ENCODE measurements around the gene FAM13C. TPM values are rescaled to one million over a fixed set of nuclear protein-coding genes. Genes with fewer than 3 reads are reported as not detected.

The FAM13C gene
- total RNA-seq, 1 experiment from 2014 or later: not detected

DNA sequence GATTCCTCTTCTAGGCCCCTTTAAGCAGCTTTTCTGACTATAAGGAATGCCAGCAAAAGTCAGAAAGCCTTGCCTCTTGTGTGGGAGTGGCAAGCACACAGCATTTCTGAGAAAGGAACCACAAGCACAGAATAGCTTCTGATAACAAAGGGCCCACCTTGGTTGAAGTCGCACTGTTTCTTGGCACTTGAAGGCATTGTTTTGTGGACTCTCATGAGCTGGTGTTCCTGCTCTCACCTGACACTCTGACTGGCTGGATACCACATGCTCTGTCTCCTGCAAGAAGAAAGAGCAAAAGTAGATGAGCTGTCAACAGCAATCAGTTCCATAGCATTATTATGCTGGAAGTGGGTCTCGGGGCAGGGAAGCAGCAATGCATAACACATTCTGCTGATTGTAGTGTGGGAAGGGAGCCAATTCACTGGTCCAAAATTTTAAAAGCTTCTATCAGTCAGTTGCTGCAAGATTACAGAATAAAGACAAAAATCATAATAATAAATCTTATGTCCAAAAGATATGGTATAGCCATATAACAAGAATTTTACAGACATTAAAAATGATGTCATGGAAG is 38.4 kb downstream of the FAM13C start:
- in situ Hi-C loops (cut with HindIII; ENCODE audit: low sequenced_read_pairs): no loop called here

GRCh38 chr10:59323036-59323459 is 39.3 kb downstream of the FAM13C start:
- in situ Hi-C loops (cut with HindIII; ENCODE audit: low sequenced_read_pairs): no loop called here
- DNase-seq (ENCODE audit: low spot score): no peak

More for the DNA sequence above, 38.4 kb downstream of the FAM13C start:
- no peak for DNase-seq (ENCODE audit: low spot score)

DNA sequence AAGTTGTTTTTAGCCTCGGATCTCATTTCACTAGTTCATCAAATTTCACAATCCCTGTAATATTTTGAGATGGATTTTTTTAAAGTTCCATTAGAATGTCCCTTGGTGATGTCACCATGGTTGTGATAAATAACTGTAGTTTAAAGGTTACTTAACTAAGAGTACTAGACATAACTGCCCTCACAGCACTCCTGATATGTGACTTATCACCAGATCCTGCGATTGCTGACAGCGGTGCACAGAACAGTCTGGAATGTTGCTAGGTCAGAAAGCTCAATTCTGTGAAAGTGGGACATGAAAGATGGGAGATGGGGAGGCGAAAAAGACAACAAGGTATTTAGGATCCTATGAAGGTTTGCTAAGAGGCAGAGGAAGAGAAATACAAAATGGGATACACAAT is 40.2 kb downstream of the FAM13C start:
- no peak for DNase-seq (ENCODE audit: low spot score)

GRCh38 chr10:59320355-59320754 is 42.0 kb downstream of the FAM13C start:
- no peak for DNase-seq (ENCODE audit: low spot score)
- in situ Hi-C loops (cut with HindIII; ENCODE audit: low sequenced_read_pairs): no loop called here

More for the DNA sequence above, 40.2 kb downstream of the FAM13C start:
- in situ Hi-C loops (cut with HindIII; ENCODE audit: low sequenced_read_pairs): no loop called here

DNA sequence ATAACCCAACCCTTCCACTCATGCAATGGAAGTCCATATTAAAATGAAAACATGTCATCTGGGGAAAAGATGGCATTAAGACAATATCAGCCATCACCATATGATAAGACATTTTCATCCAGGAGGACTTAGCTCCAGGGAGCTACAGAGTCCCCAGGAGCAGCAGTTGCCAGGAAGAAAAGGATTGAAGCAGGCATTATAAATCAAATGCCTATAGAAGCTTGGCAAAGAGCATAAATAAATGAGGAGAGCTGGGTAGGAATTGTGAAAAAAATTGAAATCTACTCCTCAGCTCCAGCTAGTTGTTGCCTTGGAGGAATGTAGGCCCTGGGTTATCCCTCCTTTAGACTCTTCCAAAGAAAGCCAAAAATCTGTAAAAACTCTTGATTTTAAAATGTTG is 42.5 kb downstream of the FAM13C start:
- in situ Hi-C loops (cut with HindIII; ENCODE audit: low sequenced_read_pairs): no loop called here
- no peak for DNase-seq (ENCODE audit: low spot score)

GRCh38 chr10:59317066-59317465 is 45.3 kb downstream of the FAM13C start:
- in situ Hi-C loops (cut with HindIII; ENCODE audit: low sequenced_read_pairs): no loop called here
- DNase-seq (ENCODE audit: low spot score): no peak

DNA sequence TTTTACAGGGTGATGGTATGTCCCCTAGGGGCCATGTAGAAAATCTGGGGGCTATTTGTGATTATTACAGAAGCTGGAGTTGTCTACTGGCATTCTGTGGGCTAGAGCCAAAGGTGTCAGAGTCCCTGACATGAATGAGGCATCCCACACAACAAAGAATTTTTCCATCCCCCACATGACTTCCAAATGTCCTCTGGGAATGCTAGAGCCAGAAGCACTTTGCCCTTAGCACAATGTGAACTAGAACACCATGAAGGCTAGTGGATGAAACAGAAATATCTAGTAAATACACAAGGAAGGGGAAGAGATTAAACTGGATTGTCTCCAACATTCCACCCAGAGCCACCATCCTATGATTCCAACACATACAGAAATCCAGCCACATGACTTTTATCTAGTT is 46.9 kb downstream of the FAM13C start:
- DNase-seq (ENCODE audit: low spot score): no peak
- in situ Hi-C loops (cut with HindIII; ENCODE audit: low sequenced_read_pairs): no loop called here

GRCh38 chr10:59314268-59314667 is 48.1 kb downstream of the FAM13C start:
- in situ Hi-C loops (cut with HindIII; ENCODE audit: low sequenced_read_pairs): no loop called here

DNA sequence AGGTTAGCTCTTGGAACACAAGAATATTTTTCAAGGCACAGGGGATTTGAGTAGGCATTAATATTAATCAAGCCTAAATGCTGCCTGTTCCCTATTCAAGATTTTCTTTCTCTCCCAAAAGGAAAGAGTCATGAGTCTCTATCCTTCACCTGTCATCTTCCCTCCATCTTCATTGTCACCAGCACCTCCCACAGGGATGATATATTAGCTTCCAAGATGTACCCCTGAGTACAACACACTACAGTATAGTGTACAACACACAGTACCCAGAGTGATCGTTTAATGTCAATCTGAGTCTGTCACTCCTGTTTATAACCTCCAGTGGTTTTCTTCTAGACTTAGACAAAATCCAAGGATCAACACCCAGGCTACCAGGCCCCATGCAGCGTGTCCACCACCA is 50.1 kb downstream of the FAM13C start:
- in situ Hi-C loops (cut with HindIII; ENCODE audit: low sequenced_read_pairs): no loop called here
- no peak for DNase-seq (ENCODE audit: low spot score)

More at GRCh38 chr10:59314268-59314667, 48.1 kb downstream of the FAM13C start:
- no peak for DNase-seq (ENCODE audit: low spot score)

- in situ Hi-C loops (cut with HindIII; ENCODE audit: low sequenced_read_pairs): no loop called here
- no peak for DNase-seq (ENCODE audit: low spot score)
These were observed 51.3 kb downstream of the FAM13C start for GRCh38 chr10:59311025-59311424.

GRCh38 chr10:59310324-59310914 is 51.9 kb downstream of the FAM13C start:
- in situ Hi-C loops (cut with HindIII; ENCODE audit: low sequenced_read_pairs): no loop called here
- DNase-seq (ENCODE audit: low spot score): no peak

GRCh38 chr10:59304521-59305097 is 57.7 kb downstream of the FAM13C start:
- in situ Hi-C loops (cut with HindIII; ENCODE audit: low sequenced_read_pairs): no loop called here
- no peak for DNase-seq (ENCODE audit: low spot score)

DNA sequence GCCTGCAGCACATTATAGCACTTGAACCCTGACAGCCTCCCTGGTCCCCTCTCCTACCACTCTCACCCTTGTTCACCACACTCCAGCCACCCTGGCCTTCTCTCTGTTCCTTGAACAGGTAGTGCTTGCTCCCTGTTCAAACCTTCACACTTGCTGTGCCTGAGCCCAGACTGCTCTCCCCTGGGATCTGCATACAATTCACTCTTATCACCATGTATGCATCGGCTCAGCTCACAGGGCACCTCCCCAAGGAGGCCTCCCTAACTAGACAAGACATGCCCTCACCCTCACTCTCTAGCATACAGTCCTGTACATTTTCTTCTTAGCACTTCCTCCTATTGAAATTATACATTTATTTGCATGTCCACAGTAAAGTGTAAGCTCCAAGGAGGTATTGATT is 59.3 kb downstream of the FAM13C start:
- in situ Hi-C loops (cut with HindIII; ENCODE audit: low sequenced_read_pairs): no loop called here
- no peak for DNase-seq (ENCODE audit: low spot score)

- no peak for DNase-seq (ENCODE audit: low spot score)
- in situ Hi-C loops (cut with HindIII; ENCODE audit: low sequenced_read_pairs): no loop called here
These were observed 60.0 kb downstream of the FAM13C start for GRCh38 chr10:59302381-59302780.

DNA sequence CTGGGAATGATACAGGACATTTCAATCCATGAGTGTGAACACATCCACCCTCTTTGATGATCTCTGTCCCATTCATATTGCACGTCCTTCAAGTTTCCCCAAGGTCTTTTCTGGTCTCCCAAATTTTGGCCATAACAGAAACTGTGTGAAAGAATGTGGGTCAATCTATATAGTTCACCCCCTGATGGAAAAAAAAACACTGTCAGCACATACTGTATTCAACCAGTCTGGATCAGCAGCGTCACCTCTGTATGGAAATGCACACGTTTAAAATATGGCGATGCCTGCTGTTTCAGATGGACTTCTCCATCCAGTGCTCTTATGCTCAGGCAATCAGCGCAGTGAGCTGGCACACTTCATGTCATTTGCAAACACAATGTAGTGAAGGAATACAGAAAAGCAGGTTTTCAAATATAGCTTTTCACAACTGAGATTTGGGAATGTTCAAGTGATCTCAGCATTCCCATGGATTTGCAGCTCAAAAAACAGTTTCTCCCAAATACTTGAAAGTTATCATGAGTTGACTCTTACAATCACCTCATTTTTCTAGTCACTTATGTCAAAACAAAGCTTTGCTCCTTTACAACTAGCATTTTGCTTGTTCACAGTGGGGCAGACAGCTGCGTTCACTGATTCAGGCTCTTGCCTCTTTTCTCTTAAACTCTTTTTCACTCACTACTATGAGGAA is 61.1 kb downstream of the FAM13C start:
- in situ Hi-C loops (cut with HindIII; ENCODE audit: low sequenced_read_pairs): no loop called here
- DNase-seq (ENCODE audit: low spot score): no peak

GRCh38 chr10:59300386-59300785 is 62.0 kb downstream of the FAM13C start:
- no peak for DNase-seq (ENCODE audit: low spot score)
- in situ Hi-C loops (cut with HindIII; ENCODE audit: low sequenced_read_pairs): no loop called here

GRCh38 chr10:59299933-59300332 is 62.4 kb downstream of the FAM13C start:
- in situ Hi-C loops (cut with HindIII; ENCODE audit: low sequenced_read_pairs): no loop called here
- DNase-seq (ENCODE audit: low spot score): peak; percentile 66

GRCh38 chr10:59290448-59290847 is 71.9 kb downstream of the FAM13C start:
- in situ Hi-C loops (cut with HindIII; ENCODE audit: low sequenced_read_pairs): no loop called here
- no peak for DNase-seq (ENCODE audit: low spot score)

GRCh38 chr10:59289853-59290252 is 72.5 kb downstream of the FAM13C start:
- DNase-seq (ENCODE audit: low spot score): no peak
- in situ Hi-C loops (cut with HindIII; ENCODE audit: low sequenced_read_pairs): no loop called here

DNA sequence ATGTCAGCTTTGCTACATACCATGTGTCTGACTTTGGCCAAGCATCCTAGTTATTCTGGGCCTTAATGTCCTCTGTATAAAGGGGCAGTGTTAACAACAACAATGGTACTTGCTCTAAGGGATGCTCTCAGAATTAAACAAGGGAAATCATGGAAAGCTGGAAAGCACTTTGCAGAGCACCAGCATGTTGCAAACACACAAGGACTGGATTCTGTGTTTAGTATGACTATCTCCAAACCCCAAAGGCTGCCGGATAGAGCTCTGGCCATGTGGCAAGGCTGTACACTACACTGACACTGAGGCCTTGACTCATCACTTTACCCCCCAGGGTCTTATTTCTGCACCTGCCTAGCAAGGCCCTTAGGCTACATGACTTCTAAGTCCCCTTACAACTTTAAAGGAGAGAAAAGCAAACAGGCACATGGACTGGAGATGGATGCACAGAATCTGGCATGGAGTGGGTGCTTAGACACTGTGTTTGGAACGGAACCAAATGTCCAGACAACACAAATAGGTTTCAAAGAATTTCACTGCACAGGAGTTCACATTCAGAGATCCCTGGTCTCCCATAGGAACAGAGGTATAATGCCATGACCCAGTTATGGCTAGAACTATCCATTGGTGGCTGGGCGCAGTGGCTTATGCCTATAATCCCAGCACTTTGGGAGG is 74.6 kb downstream of the FAM13C start:
- no peak for DNase-seq (ENCODE audit: low spot score)
- in situ Hi-C loops (cut with HindIII; ENCODE audit: low sequenced_read_pairs): no loop called here
